Fibroblast of mammary gland (primary cell): ENCODE data around the gene SRR.

Experiments
- DNase-seq: peaks from one replicate; pipeline ENCODE4 v3.0.0-alpha.2; 2010; ENCODE audit warnings: low read depth
- H3K4me3 ChIP-seq: 2 replicates; pipeline ENCODE4 v1.5.1; 2011; ENCODE audit warnings: low read depth, mild to moderate bottlenecking, low read length, moderate library complexity; ENCODE audit not compliant: control insufficient read depth
- CTCF ChIP-seq: conservative IDR thresholded peaks from 2 replicates; pipeline ENCODE4 v1.5.1; 2011; ENCODE audit warnings: low read depth, low read length, inconsistent platforms; ENCODE audit not compliant: control insufficient read depth, insufficient read depth

The SRR gene

GRCh38 chr17:2343421-2343820 lies 39.7 kb downstream of the SRR start:
- no peak for DNase-seq
- H3K4me3 ChIP-seq = no peak overlapping the region
- TF ChIP-seq CTCF = no peak

GRCh38 chr17:2344528-2344927 lies 40.8 kb downstream of the SRR start:
- peak; percentile 55 for DNase-seq
- no peak for TF ChIP-seq CTCF
- H3K4me3 ChIP-seq = no peak overlapping the region

GRCh38 chr17:2346475-2346874 lies 42.7 kb downstream of the SRR start:
- peak; percentile 12 for DNase-seq
- no peak for TF ChIP-seq CTCF
- no peak overlapping the region for H3K4me3 ChIP-seq

- peak; percentile 93 for DNase-seq
- H3K4me3 ChIP-seq = no peak overlapping the region
- TF ChIP-seq CTCF = no peak
Observed at GRCh38 chr17:2347805-2348685, 44.3 kb downstream of the SRR start.

- TF ChIP-seq CTCF = no peak
- H3K4me3 ChIP-seq = no peak overlapping the region
- no peak for DNase-seq
Observed at GRCh38 chr17:2351269-2351668, 47.5 kb downstream of the SRR start.

- TF ChIP-seq CTCF = no peak
- no peak overlapping the region for H3K4me3 ChIP-seq
- DNase-seq = no peak
Observed at GRCh38 chr17:2354311-2354710, 50.6 kb downstream of the SRR start.

GRCh38 chr17:2357237-2357636 lies 53.5 kb downstream of the SRR start:
- no peak overlapping the region for H3K4me3 ChIP-seq
- no peak for DNase-seq
- TF ChIP-seq CTCF = no peak
